Frontal cortex (tissue), 4 donors: Measurements from ENCODE around the gene TXNDC2. TPM values are rescaled to one million over a fixed set of nuclear protein-coding genes. Genes with fewer than 3 reads are reported as not detected.
"Not testable (repeated sequence)": the region's sequence is repeated elsewhere in the genome, so short reads cannot be mapped to it uniquely, and the experiment has no call there.

ENCODE experiments used
- DNase-seq, 2 donors: peaks; one replicate each; pipeline ENCODE4 v3.0.0; 2012; ENCODE audit warnings: low spot score in 2 of 2
- FAIRE-seq: peaks from 2 replicates; lab custom pipeline; 2012; peaks lifted over from hg19 to GRCh38; lab: Jason Lieb, UNC
- total RNA-seq: library from RNA; depleted of rRNA; stranded (reverse); fragments of >200 nt; gene quantifications from one replicate; pipeline ENCODE4 v1.2.3, GENCODE V29; 2014
- donor health status: control.
- donor health status: control.
- donor health status: control.

TXNDC2 gene
- total RNA-seq, 1 donor from 2014 or later: not detected

- no peak for DNase-seq
- no peak for FAIRE-seq
Observed at GRCh38 chr18:9878095-9878494, 7.7 kb upstream of the TXNDC2 start.

- no peak for DNase-seq
- no peak for FAIRE-seq
Observed at GRCh38 chr18:9878783-9879242, 7.0 kb upstream of the TXNDC2 start.

GRCh38 chr18:9884090-9884489 lies 1.7 kb upstream of the TXNDC2 start:
- DNase-seq (no peak), FAIRE-seq (no peak)

GRCh38 chr18:9884532-9885140 lies 1.1 kb upstream of the TXNDC2 start:
- no peak for DNase-seq
- FAIRE-seq: no peak

GRCh38 chr18:9886005-9886348 lies 204 bp downstream of the TXNDC2 start:
- DNase-seq: no peak
- FAIRE-seq: no peak

- no peak for FAIRE-seq
Observed at GRCh38 chr18:9887992-9888391, 2.2 kb downstream of the TXNDC2 start.

GRCh38 chr18:9890196-9890595 lies 4.4 kb downstream of the TXNDC2 start:
- FAIRE-seq (no peak), DNase-seq (no peak)

More at GRCh38 chr18:9887992-9888391, 2.2 kb downstream of the TXNDC2 start:
- DNase-seq: no peak

- FAIRE-seq (no peak), DNase-seq (no peak)
Observed at GRCh38 chr18:9890957-9891356, 5.2 kb downstream of the TXNDC2 start.

- FAIRE-seq, DNase-seq: not testable (repeated sequence)
Observed at GRCh38 chr18:9891515-9891914, 5.7 kb downstream of the TXNDC2 start.

GRCh38 chr18:9894454-9895068 lies 8.8 kb downstream of the TXNDC2 start:
- FAIRE-seq (no peak), DNase-seq (no peak)

- no peak for FAIRE-seq
- no peak for DNase-seq
Observed at GRCh38 chr18:9897129-9897528, 11.4 kb downstream of the TXNDC2 start.

GRCh38 chr18:9897787-9898291 lies 12.1 kb downstream of the TXNDC2 start:
- not testable (repeated sequence) for FAIRE-seq, DNase-seq

- FAIRE-seq (no peak), DNase-seq (no peak)
Observed at GRCh38 chr18:9898792-9899549, 13.2 kb downstream of the TXNDC2 start.

GRCh38 chr18:9899550-9899930 lies 13.8 kb downstream of the TXNDC2 start:
- not testable (repeated sequence) for FAIRE-seq, DNase-seq

GRCh38 chr18:9900699-9901098 lies 14.9 kb downstream of the TXNDC2 start:
- FAIRE-seq: no peak
- no peak for DNase-seq

GRCh38 chr18:9901377-9901776 lies 15.6 kb downstream of the TXNDC2 start:
- no peak for FAIRE-seq
- no peak for DNase-seq

- not testable (repeated sequence) for FAIRE-seq, DNase-seq
Observed at GRCh38 chr18:9902264-9902663, 16.5 kb downstream of the TXNDC2 start.

- FAIRE-seq (no peak), DNase-seq (no peak)
Observed at GRCh38 chr18:9902832-9903231, 17.1 kb downstream of the TXNDC2 start.

GRCh38 chr18:9905401-9905922 lies 19.7 kb downstream of the TXNDC2 start:
- DNase-seq: no peak
- FAIRE-seq: no peak

- DNase-seq: no peak
- no peak for FAIRE-seq
Observed at GRCh38 chr18:9906481-9906880, 20.7 kb downstream of the TXNDC2 start.

GRCh38 chr18:9907867-9908266 lies 22.1 kb downstream of the TXNDC2 start:
- no peak for FAIRE-seq

More at GRCh38 chr18:9907867-9908266, 22.1 kb downstream of the TXNDC2 start:
- no peak for DNase-seq
